K562 (cell line): ENCODE measurements around the gene SDK1.

Experiments
- POLR2A ChIP-seq: fragments of 450-650 bp; conservative IDR thresholded peaks from 2 replicates; pipeline ENCODE4 v1.6.1; 2016
- ZC3H11A ChIP-seq: IDR thresholded peaks from 2 replicates; pipeline ENCODE4 v1.6.1; 2012; ENCODE audit warnings: low read depth, low read length, improper control_type of control experiment

DNA sequence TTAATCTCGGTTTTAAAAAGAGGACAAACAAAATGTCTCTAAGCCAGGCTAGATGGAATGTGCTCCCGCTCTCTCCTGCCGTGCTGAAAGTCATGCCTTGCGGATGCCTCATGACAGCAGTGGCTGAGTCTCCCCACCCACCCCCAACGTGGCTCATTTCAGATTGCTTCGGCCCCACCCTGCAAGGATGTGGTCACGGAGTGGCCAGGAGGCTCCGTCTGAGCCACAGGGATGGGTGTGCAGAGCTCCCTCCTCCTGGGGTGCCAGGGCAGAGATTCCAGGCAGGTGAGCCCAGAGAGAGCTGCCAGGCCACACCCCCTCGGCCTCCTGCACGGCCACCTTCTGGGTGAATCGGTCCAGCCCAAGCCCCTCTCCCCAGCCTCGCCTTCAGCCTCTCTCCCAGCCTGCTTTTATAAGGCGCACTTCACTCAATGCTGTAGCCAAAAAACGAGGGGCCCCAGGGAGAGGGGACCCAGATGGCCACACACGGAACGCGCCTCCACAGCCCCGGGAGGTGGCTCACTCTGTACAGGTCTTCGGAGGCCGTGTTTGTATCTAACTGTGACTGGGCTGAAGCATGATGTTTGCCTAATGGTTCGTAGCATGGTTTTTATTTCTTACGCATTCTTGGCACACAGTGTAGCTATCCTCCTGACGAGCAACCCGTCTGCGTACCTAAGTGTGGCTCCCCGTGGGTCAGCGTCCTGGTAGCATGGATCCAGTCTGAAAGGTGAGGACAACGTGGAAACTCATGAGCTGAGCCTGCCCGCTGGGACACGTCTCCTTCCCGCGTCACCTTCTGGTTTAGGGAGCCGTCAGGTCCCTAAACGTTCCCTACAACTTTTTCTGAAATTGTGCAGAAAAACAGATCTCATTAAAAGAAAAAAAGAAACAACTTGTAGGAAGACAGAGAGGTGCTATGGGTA, 967.3 kb downstream of the SDK1 start:
- no peak for TF ChIP-seq ZC3H11A
- TF ChIP-seq POLR2A: no peak
